Islet of Langerhans (tissue), 1 donor: Measurements from ENCODE around the gene TVP23B.
"Not testable (repeated sequence)": the region's sequence is repeated elsewhere in the genome, so short reads cannot be mapped to it uniquely, and the experiment has no call there.

Experiments used
- FAIRE-seq: peaks from one replicate; lab custom pipeline; 2011; peaks lifted over from hg19 to GRCh38; lab: Jason Lieb, UNC

Gene TVP23B

DNA sequence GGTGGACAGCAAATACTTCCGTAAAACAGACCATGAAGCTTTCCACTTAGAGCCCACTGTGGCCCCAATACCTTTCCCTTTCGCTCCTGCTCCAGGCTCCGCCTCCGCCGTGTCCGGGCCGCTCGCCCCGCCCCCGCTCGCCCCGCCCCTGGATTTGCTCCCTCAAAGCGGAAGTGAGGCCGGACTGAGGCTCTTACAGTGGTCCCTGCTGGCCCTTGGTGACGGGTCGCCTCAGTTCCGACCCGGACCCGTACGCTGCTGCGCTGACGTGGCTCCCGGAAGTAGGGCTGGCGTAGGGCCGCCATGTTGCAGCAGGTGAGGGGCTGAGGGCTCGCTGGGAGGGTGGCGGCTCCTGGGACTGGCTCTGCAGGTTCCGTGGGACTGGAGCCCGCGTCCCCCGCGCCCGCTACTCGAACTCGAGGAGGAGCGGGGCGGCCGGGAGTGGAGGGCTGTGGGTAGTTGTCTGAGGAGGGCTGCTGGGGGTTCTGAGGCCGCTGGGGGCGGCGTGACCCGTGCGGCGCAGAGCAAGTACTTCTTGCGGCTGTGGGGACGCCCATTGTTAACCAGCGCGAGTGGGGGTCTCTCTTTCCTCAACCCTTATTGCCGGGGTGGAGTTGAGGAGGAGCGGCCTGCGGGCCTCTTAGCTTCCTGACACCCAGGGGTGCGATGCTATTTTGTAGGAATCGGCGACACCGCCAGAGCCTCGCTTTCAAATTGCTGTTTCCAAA is at the start of gene TVP23B:
Gene TVP23B (plus strand): TSS at position 193 of the 728 bp plus-strand sequence. CDS start 111 bp downstream, at position 304.
- not testable (repeated sequence) for FAIRE-seq

DNA sequence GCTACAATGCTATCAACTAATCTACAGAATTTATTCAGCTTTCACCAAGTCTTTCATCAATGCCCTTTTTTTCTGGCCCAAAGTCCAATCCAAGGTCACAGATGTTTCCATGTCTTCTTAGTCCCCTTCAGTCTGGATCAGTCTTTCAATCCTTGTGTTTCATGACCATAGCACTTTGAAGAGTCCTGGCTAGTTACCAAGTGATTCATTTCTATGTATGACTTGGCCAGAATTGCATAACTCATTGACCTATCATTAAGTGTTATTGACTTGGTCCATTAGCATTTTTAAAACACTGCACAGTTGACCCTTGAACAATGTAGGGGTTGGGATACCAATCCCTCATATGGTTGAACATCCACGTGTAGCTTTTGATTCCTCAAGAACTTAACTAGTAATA is 48.5 kb upstream of the TVP23B start:
- peak; percentile 49 for FAIRE-seq

DNA sequence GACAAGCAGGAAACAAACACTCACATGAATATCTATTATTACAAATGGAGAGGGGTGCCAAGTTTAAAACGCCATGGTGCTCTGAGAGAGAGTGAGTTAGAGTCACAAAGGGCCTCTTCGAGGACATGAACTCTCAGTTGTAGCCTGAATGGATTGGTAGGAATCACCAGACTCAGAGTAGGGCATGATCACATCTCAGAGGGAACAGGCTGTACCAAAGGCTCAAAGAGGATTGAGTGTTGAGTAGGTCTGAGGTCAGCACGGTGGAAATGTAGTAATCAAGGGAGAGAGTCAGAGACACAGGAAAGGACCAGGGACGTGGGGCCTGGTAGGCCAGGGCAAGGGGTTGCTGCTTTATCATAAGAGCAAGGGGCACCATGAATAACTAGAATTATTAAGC is 47.6 kb upstream of the TVP23B start:
- not testable (repeated sequence) for FAIRE-seq

DNA sequence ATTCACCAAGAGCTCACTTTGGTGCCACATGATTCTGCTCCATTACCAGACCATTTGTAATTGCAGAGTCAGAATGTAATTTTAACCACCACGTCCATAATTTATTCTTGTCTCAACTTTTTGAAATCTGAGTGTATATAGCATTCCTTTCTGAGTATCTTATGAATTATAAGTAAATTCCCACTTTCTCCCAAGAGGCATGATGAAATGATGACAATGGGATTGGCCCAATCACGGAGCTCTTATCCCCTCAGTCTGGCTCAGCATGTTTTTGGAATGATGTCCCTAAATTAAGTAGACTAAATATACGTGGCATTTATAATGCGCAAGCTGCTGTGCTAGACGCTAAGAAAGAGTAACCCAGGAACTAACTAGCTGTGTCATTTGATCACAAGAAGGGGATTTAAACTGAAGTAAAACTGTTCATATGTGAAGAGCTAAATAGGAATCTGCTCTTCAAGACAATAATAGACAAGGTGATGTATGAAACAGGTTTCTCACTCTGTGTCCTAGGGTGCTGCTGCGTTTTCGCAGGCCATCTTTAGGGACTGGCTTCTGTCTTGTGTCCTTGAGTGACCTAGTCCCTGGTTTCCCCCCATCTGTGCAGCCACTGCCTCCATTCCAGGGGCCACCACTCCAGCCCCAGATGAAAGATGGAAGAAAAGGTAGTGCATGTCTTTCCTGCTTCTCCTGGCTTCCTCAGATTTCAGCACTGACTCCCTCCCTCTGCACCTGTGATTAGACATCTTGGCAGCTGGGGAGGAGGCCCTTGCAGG is 41.2 kb upstream of the TVP23B start:
- not testable (repeated sequence) for FAIRE-seq

DNA sequence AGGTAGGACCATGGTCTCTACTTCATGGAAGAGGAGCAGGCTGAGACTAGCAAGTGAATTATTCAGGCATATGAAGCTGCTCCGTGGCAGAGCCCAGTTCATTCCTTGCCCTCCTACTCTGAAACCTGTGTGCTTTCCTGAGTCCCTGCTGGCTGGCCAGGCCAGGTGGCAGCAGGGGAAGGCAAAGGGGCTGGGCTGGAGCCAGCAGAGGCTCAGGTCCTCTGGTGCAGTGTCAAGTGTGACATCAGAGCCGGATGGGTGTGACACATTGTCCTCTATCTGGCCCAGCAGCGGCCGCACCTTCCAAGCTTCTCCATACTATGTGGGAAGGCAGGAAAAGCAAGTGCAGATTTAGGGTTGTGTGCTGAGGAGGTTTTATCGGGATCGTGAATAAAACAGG is 39.8 kb upstream of the TVP23B start:
- not testable (repeated sequence) for FAIRE-seq

DNA sequence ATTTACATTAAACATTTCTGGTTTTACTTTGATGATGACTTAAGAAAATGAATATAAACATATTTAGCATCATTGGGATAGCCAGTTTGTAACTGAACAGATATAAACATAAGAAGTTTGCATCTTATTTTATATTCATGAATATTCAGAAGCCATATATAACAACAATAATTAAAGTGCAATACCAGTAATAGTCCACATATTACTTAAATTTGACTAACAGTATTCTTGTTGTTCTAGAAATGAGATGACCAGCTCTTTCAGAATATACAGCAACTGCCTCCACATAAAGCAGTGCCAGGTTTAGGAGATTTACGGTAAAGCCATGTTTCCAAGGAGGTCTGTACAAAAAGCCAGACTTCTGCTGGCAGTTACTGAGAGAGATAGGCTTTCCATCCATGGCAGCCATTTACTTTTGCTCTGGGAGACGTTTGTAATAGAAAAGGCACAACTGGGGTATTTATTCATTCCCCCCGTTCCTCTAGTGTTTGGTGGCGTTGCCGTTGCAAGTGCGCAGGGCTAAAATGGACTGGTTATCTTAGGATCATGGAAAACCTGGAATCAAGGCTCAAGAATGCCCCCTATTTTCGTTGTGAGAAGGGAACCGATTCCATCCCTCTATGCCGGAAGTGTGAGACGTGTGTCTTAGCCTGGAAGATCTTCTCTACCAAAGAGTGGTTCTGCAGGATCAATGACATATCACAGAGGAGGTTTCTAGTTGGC is 37.1 kb upstream of the TVP23B start, which contains the start of gene FBXW10:
Gene FBXW10 (plus strand): TSS at position 356 of the 723 bp plus-strand sequence. CDS start 191 bp downstream, at position 547.
- FAIRE-seq = peak; percentile 87

DNA sequence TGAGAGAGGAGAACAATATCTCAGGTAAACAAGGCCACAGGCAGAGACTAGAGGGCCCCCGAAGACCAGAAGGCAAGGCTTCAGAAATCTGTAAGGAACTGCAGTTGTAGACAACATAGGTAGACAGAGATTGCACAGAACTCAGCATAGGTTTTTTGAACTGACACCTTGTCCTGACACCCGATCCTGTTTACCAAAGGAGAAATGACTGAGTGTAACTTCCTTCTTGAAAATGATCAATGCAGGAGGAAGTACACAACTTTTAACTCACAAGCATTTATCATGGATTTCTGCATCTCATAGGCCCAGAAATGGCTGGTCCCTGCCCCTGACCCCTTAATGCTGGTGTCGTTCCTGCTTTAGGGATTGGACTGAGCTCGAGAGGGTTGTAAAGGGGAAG is 36.3 kb upstream of the TVP23B start:
- FAIRE-seq = not testable (repeated sequence)

DNA sequence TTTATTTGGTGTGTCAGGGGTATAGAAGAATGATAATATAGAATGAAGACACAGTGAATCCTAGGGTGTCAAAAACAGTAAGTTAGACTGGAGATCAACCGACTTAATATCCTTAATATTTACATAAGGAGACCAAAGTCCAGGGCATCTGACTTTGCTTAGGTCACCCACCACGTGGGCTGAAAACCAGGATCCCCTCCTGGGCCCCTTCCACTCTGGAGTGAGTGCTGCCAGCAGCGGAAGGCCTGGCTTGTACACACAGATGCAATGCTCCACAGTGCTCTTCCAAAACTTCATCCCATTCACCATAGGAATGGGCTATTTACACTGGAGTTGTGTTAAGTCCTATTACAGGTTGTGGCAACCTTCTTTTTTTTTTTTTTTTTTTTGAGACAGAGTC is 34.4 kb upstream of the TVP23B start:
- FAIRE-seq = not testable (repeated sequence)

DNA sequence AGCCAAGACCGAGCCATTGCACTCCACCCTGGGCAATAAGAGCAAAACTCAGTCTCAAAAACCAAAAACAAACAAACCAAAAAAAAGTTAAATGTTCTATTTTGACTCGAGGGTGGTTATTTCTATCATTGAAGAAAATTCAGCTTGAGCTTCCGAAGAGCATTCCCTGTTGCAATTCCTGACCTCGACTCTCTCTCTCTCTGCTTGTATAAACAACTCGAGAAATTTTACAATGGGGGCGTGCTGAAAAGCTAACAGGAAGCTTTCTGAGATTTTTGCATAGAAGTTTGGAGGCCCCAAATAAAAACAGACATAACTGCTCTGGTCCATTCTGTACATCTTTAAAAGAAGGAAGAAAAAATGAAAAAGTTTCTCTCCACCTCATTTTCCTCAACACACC is 33.5 kb upstream of the TVP23B start:
- FAIRE-seq = not testable (repeated sequence)

DNA sequence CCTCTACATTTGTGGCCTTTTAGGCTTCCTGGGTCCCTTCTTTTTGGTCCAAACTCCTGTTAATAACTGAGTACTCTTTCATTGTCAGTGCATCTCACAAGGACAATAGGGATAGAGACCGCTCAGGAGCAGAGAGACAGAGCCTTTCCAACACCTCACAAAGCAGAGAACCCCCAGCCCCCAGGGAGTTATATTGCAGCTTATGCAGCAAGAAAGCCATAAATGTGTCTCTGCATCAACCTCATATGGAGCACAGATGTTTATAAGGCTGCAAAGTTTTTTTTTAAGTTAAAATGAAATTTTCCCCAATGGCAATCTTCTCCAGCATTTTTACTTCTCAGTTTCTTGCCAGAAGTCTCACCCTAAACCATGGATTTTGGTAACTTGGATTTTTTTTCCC is 30.7 kb upstream of the TVP23B start:
- FAIRE-seq = not testable (repeated sequence)

DNA sequence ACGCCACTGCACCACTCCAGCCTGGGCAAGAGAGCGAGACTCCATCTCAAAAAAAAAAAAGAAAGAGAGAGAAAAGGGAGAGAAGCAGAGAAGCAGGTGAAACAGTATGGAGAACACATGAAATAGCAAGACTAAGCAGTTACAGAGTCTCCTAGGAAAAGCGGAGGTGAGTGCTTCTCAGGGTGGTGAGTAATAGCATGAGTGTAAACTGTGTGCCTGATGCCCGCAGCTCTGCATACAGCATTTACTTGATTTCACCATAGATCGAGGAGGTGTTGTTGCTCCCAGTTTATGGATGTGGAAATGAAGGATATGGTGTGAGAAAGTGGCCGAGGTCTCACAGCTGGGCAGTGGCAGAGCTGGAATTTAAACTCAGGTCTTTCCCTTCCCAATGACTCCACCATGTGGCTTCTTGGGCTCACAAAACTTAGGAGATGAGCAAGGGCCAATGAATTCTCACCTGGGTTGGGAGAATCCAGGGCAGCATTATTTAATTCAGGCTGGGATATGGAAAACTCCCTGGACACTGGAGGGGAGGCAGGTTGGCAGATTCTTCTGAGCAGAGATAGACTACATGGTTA is 27.1 kb upstream of the TVP23B start:
- FAIRE-seq = not testable (repeated sequence)

DNA sequence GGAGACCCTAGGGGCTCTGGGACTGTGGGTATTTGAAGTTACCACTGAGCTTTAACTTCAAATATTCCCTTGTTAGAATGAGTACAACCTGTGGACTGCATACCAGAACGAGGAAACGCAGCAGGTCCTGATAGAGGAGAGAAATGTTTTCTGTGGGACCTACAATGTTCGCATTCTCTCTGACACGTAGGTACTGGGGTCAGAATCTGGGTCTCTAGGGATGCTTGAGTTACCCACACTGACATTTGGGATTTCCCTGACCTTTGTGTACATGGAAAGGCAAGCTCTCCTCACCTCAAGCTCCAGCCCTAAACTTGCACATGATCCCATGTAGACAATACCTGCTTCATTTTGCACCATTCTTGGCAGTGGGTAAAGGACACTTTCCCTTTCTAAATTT is 25.0 kb upstream of the TVP23B start:
- FAIRE-seq = not testable (repeated sequence)

DNA sequence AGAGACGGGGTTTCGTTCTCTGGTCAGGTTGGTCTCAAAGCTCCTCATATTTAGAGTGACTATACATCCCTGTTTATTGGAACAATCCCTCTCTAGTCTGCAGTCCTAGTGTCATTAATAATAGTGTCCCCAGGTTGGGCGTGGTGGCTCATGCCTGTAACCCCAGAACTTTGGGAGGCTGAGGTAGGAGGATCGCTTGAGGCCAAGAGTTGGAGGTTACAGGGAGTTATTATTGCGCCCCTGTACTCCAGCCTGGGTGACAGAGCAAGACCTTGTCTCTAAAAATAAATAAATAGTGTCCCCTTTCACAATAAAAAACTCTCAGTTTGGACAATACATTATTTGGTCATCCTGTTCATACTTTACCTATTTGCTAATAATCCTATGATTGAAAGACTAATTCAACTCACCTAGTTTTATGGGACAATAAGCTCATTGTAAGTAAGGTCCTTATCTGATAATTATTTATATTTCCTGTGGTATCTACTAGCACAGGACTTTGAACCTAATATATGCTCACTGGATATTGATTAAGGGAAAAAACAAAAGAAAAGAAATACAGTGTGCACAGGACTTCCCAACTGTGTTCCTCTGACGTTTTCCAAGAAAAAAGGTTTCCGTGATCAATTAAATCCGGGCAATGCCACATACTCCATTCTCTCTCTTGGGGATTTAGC is 23.5 kb upstream of the TVP23B start:
- FAIRE-seq = not testable (repeated sequence)

DNA sequence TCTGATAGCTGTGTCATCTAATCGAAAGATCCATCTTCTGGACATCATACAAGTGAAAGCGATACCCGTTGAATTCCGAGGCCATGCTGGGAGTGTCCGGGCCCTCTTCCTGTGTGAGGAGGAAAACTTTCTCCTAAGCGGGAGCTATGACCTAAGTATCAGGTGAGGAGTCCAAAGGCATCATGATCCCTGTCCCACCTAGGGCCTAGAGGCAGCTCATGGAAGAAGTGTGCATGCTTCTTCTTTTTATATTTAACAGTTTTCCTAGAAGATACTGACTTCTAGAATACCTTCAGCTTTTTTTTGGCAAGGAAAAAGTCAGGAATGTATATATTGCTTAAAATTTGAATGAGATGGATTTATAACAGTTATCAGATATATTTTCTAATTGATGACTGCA is 22.6 kb upstream of the TVP23B start:
- FAIRE-seq = not testable (repeated sequence)

DNA sequence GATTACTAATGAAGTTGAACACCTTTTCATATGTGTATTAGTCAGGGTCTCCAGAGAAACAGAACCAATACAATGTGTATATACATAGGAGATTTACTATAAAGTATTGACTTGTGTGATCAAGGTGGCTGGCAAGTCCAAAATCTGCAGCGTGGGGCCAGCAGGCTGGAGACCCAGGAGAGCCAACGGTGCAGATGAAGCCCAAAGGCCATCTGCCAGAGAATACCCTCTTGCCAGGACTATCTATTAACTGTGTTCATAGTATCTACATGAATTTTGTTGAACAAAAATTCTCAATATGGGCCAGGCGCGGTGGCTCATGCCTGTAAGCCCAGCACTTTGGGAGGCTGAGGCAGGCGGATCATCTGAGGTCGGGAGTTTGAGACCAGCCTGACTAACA is 20.8 kb upstream of the TVP23B start:
- FAIRE-seq = not testable (repeated sequence)

DNA sequence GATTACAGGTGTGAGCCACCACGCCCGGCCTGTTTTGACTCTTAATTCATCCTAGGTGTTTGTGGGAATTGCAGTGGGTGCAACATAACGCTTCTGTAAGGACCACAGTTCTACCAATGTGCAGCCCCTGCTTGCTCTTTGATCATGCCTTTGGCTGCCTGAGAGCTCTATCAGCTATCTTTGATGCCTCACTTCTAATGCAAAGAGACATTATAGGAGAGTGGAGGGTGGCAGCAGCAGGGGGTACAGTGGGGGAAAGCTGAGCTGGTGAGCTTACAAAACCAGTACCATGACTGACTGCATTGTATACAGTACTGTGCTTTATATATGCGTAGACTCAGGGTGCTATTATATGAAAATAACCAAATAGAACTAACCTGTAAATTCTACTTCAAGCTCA is 10.4 kb upstream of the TVP23B start:
- not testable (repeated sequence) for FAIRE-seq

DNA sequence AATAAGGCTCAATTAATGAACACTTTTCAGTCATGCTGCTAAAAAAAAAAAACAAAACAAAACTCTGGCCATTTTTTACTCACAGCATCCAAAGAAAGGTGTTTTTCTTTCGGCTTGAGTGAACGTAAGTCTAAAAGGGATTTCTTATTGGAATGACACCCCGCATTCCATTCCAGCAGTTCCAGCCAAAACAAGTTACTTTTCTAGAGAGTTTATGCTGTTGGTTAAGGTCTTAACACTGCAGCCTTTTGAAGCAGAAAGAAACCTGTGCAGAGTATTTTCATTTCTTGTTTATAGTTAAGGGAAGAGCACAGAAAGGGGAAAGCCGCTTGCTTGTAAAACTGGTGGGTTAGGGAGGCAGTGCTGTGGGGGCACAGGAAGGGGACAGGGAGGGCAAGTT is 9.9 kb upstream of the TVP23B start:
- FAIRE-seq = not testable (repeated sequence)

DNA sequence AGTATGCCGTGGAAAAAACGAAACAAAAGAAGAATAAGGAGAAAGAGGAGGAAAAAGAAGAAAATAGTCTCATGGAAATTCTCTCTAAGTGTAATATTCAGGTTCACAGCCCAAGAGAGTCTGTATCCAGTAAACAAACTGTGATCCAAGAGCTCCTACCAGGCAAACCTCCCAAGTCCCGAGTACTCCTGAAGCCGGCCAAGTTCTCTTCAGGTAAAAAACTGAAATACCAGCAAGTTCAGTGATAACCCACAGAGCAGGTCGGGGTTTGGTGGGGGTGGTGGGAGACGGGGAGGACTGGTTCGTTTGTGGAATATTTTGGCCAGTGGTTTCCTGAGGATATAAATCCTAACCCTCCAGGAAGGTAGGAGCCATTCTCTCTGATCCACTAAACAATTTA is 8.5 kb upstream of the TVP23B start:
- FAIRE-seq = no peak

DNA sequence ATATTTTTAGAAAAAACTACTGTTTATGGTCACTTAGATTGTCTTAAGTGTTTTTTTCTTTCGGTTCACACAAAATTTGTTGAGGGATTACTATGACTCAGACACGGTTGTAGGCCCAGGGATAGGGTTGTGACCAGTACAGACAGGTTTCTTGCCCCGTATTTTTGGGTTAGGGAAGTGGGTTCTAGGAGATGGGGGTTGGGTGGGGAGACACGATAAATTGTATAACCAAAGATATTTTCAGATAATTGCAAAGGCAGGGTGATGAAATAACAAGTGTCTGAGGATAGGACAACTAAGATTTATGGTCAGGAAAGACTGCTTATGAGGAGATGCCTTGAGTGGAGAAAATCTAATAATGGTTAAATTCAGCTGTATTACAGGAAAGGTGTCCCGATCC is 822 bp downstream of the TVP23B start:
- not testable (repeated sequence) for FAIRE-seq

DNA sequence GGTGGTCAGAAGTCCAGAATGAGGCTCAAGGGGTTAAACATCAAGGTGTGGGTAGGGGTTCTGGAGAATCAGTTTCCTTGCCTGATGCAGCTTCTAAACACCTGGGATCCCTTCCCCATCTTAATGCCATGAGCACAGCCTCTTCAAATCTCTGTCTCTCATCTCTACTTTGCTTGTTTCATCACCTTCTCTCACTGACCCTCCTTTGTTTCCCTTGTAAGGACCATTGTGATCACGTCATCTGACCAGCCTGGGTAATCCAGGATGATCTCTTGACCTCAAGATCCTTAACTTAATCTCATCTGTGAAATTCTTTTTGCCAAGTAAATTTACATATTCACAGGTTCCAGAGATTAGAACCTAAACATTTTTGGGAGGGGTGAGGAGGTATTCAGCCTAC is 5.0 kb downstream of the TVP23B start:
- FAIRE-seq = not testable (repeated sequence)

DNA sequence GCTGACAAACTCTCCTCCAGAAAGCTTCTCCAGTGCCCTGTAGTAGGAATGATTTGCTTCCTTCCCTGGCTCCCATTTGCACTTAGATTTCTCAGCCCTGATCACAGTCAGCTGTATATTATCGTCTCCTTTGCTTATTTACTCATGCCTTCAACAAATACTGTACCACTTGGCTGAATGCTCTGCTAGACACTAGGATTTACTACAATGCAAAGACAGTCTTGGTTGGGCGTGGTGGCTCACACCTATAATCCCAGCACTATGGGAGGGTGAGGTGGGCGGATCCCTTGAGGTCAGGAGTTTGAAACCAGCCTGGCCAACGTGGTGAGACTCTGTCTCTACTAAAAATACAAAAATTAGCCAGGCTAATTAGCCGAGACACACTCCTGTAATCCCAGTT is 5.9 kb downstream of the TVP23B start:
- not testable (repeated sequence) for FAIRE-seq

DNA sequence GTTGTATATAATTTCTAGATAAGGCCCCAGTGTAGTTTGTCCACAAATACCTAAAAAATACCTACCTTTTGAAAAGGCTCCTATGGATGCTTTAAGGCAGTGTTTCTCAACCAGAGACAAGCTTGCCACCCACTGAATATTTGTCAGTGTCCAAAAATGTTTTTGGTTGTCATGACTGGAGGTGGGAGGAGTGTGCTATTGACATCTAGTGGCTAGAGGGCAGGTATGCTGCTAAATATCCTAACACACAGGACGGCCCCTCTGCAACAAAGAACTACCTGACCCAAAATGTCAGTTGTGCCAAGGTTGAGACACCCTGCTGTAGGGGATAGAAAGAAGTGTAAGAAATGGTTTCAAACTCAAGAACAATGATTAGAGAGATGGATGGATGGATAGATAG is 10.4 kb downstream of the TVP23B start:
- FAIRE-seq = peak; percentile 51
